HepG2 (cell line): ENCODE measurements around the gene XXYLT1.

Experiments used
- KLF6 ChIP-seq: IDR thresholded peaks from 2 replicates; pipeline ENCODE4 v1.8.0; 2016; ENCODE audit warnings: missing biosample characterization, missing genetic modification reagents
- MEF2D ChIP-seq: sonication (generic); formaldehyde crosslinking; IDR thresholded peaks from 2 replicates; pipeline ENCODE4 v1.5.1; 2020; ENCODE audit warnings: mild to moderate bottlenecking, missing genetic modification reagents
- RFX5 ChIP-seq: IDR thresholded peaks from 2 replicates; pipeline ENCODE4 v1.6.1; 2011; ENCODE audit warnings: low read depth, low read length, improper control_type of control experiment
- TF ChIP-seq, protein P1 (sequence below): sonication (generic); formaldehyde crosslinking; IDR thresholded peaks from 2 replicates; pipeline ENCODE4 v1.5.0; 2020; ENCODE audit warnings: mild to moderate bottlenecking, missing genetic modification reagents, moderate library complexity

DNA sequence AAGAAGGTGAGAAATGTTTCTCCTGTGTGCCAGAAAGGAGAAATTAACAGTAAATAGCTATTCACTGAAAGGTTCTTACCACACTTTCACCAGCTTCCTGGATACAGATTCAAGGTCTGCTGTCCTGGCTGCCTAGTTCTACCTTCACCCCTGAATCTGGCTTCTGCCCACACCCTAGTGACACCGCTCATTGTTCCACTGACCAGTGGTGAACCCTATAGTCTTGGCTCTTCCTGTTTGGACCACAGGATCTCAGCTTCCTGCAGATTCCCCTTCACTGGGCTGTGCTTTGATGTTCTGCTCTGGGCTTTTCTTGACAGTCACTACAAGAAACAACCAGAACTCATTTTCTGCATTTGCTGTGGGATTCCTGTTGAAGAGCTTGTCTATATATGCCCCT lies 250.0 kb downstream of the XXYLT1 start:
- TF ChIP-seq RFX5 (no peak), KLF6 (CRISPR knock-in tag) (no peak), MEF2D (CRISPR knock-in tag) (no peak)
- TF ChIP-seq, protein P1, sequence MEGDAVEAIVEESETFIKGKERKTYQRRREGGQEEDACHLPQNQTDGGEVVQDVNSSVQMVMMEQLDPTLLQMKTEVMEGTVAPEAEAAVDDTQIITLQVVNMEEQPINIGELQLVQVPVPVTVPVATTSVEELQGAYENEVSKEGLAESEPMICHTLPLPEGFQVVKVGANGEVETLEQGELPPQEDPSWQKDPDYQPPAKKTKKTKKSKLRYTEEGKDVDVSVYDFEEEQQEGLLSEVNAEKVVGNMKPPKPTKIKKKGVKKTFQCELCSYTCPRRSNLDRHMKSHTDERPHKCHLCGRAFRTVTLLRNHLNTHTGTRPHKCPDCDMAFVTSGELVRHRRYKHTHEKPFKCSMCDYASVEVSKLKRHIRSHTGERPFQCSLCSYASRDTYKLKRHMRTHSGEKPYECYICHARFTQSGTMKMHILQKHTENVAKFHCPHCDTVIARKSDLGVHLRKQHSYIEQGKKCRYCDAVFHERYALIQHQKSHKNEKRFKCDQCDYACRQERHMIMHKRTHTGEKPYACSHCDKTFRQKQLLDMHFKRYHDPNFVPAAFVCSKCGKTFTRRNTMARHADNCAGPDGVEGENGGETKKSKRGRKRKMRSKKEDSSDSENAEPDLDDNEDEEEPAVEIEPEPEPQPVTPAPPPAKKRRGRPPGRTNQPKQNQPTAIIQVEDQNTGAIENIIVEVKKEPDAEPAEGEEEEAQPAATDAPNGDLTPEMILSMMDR (CRISPR knock-in tag) = no peak
